PC-3 (cell line): ENCODE results near the gene ITGB4. TPM values are rescaled to one million over a fixed set of nuclear protein-coding genes. Genes with fewer than 3 reads are reported as not detected.

Experiments used
- ATAC-seq: fragments of 200-7000 bp; cut with Tn5 transposase; 2 replicates; pipeline ENCODE4 v1.9.1; 2020; ENCODE audit warnings: mild to moderate bottlenecking, moderate library complexity
- BruUV-seq: library from RNA; stranded (reverse); fragments of 400-500 nt; replicated peaks from 2 replicates; lab custom pipeline; 2021; lab: Mats Ljungman, UMichigan
- CTCF ChIA-PET: fragments of 300-600 bp; sonication (Branson Sonifier 250); formaldehyde crosslinking; loops from one replicate; lab custom pipeline; 2022; ENCODE audit warnings: antibody characterized with exemption; lab: Charles Lee
- POLR2A ChIA-PET: fragments of 300-600 bp; sonication (Branson Sonifier 250); formaldehyde crosslinking; loops from one replicate; lab custom pipeline; 2022; ENCODE audit warnings: antibody characterized with exemption; ENCODE audit not compliant: unreplicated experiment; lab: Charles Lee
- DNase-seq: peaks from one replicate; pipeline ENCODE4 v3.0.0-alpha.2; 2015
- H2AFZ ChIP-seq: fragments of 300-600 bp; sonication (generic); 2 replicates; pipeline ENCODE4 v1.6.0; 2016; ENCODE audit warnings: antibody characterized with exemption, low read length
- H3F3A ChIP-seq: fragments of 300-600 bp; sonication (generic); one replicate; pipeline ENCODE4 v1.6.0; 2017; ENCODE audit warnings: antibody characterized with exemption, low read length, control low read depth, mild to moderate bottlenecking; ENCODE audit not compliant: unreplicated experiment
- H3K27ac ChIP-seq: fragments of 300-600 bp; sonication (generic); 2 replicates; pipeline ENCODE4 v1.5.1; 2016; ENCODE audit warnings: mild to moderate bottlenecking, low read length
- H3K27me3 ChIP-seq: fragments of 300-600 bp; sonication (generic); 2 replicates; pipeline ENCODE4 v1.6.1; 2016; ENCODE audit warnings: low read length, mixed read lengths
- H3K36me3 ChIP-seq: fragments of 300-600 bp; sonication (generic); 2 replicates; pipeline ENCODE4 v1.6.1; 2016; ENCODE audit warnings: low read depth, mixed run types, low read length, mixed read lengths
- H3K4me1 ChIP-seq: fragments of 300-600 bp; sonication (generic); 2 replicates; pipeline ENCODE4 v1.5.1; 2016; ENCODE audit warnings: low read length; ENCODE audit not compliant: insufficient read depth
- H3K4me2 ChIP-seq: fragments of 300-600 bp; sonication (generic); 2 replicates; pipeline ENCODE4 v1.6.0; 2016; ENCODE audit warnings: low read length
- H3K4me3 ChIP-seq: fragments of 300-600 bp; sonication (generic); 2 replicates; pipeline ENCODE4 v1.5.1; 2016; ENCODE audit warnings: mild to moderate bottlenecking, low read length, mixed read lengths
- H3K79me2 ChIP-seq: fragments of 300-600 bp; sonication (generic); 2 replicates; pipeline ENCODE4 v1.6.1; 2017; ENCODE audit warnings: low read length, mixed read lengths
- H3K9ac ChIP-seq: fragments of 300-600 bp; sonication (generic); 2 replicates; pipeline ENCODE4 v1.6.0; 2016; ENCODE audit warnings: mild to moderate bottlenecking, low read length
- H3K9me2 ChIP-seq: fragments of 300-600 bp; sonication (generic); replicated peaks from 2 replicates; pipeline ENCODE4 v1.6.1; 2016; ENCODE audit warnings: mixed run types, low read length, mixed read lengths
- H3K9me3 ChIP-seq: fragments of 300-600 bp; sonication (generic); 2 replicates; pipeline ENCODE4 v1.6.1; 2016; ENCODE audit warnings: low read length, mixed read lengths
- H4K20me1 ChIP-seq: fragments of 300-600 bp; sonication (generic); 2 replicates; pipeline ENCODE4 v1.6.1; 2016; ENCODE audit warnings: low read length, mixed read lengths
- CTCF ChIP-seq: fragments of 300-600 bp; sonication (generic); conservative IDR thresholded peaks from 2 replicates; pipeline ENCODE4 v1.5.1; 2017; ENCODE audit warnings: antibody characterized with exemption, low read depth, mild to moderate bottlenecking, low read length
- EZH2 ChIP-seq: fragments of 300-600 bp; sonication (generic); IDR thresholded peaks from one replicate; pipeline ENCODE4 v1.6.1; 2017; ENCODE audit warnings: antibody characterized with exemption, mild to moderate bottlenecking, low read length; ENCODE audit not compliant: unreplicated experiment
- EZH2phosphoT487 ChIP-seq: fragments of 300-600 bp; sonication (generic); IDR thresholded peaks from 2 replicates; pipeline ENCODE4 v1.6.1; 2018; ENCODE audit warnings: mild to moderate bottlenecking, antibody characterized with exemption, low read length, borderline replicate concordance
- intact Hi-C: fragments of 100-400 bp; cut with micrococcal nuclease; formaldehyde crosslinking; loops from 2 replicates; pipeline ENCODE4 v1.9.0; 2023
- total RNA-seq: library from RNA; depleted of rRNA; stranded (reverse); fragments of >200 nt; gene quantifications from 2 replicates; pipeline ENCODE4 v1.2.3, GENCODE V29; 2014

The ITGB4 gene
- total RNA-seq, 1 experiment from 2014 or later = 273 TPM

GRCh38 chr17:75793460-75793859, 72.2 kb downstream of the ITGB4 start:
- Histone ChIP-seq H3K9ac (no peak overlapping the region), H2AFZ (no peak overlapping the region), H3K9me3 (no peaks in the 10 kb centered on the region), H3K4me1 (peaks cover 11% of the 10 kb centered on the region), H3K79me2 (peaks cover 41% of the 10 kb centered on the region), H3K4me3 (no peak overlapping the region), H4K20me1 (no peaks in the 10 kb centered on the region), H3F3A (no peaks in the 10 kb centered on the region), H3K9me2 (no peaks in the 10 kb centered on the region), H3K27me3 (no peaks in the 10 kb centered on the region), H3K27ac (no peak overlapping the region), H3K4me2 (peak overlapping the region; percentile 1; the same call in 1 of the 2 replicates), H3K36me3 (peaks cover 9% of the 10 kb centered on the region; the same call in 1 of the 2 replicates)
- DNase-seq (no peak), ATAC-seq (peak; percentile 22)
- POLR2A ChIA-PET = interaction anchor here (1.1 kb wide), 1 partner anchor 13 kb away, joined by 4 read pairs; no protein-coding TSS in a partner anchor
- TF ChIP-seq CTCF (no peak), EZH2phosphoT487 (no peak), EZH2 (no peak)
- TSS peak; percentile 2 for BruUV-seq
- CTCF ChIA-PET = no interaction called here
- intact Hi-C loops = no loop called here

- H3K9me2 ChIP-seq = no peaks in the 10 kb centered on the region
- H3K9me3 ChIP-seq = no peaks in the 10 kb centered on the region
- ChIA-PET POLR2A (interaction anchor here (0.6 kb wide), 1 partner anchor 12 kb away, joined by 5 read pairs; no protein-coding TSS in a partner anchor), CTCF (interaction anchor here (0.6 kb wide), 3 partner anchors 29 to 526 kb away, joined by 3 to 6 read pairs (median 4); no protein-coding TSS in a partner anchor)
- H3K27ac ChIP-seq = no peak overlapping the region
- intact Hi-C loops = no loop called here
- DNase-seq (no peak), ATAC-seq (no peak)
- H2AFZ ChIP-seq = no peak overlapping the region
- H3F3A ChIP-seq = no peaks in the 10 kb centered on the region
- H3K27me3 ChIP-seq = no peaks in the 10 kb centered on the region
- no peaks in the 10 kb centered on the region for H4K20me1 ChIP-seq
- H3K4me3 ChIP-seq = no peak overlapping the region
- H3K9ac ChIP-seq = no peak overlapping the region
- no TSS peak for BruUV-seq
- H3K4me1 ChIP-seq = peaks cover 11% of the 10 kb centered on the region
- H3K4me2 ChIP-seq = no peak overlapping the region
- H3K79me2 ChIP-seq = peaks cover 21% of the 10 kb centered on the region; the same call in 1 of the 2 replicates
- peaks cover 9% of the 10 kb centered on the region; the same call in 1 of the 2 replicates for H3K36me3 ChIP-seq
- TF ChIP-seq CTCF = no peak
- no peak for TF ChIP-seq EZH2phosphoT487
- TF ChIP-seq EZH2 = no peak
These were observed 74.8 kb downstream of the ITGB4 start for GRCh38 chr17:75795820-75796607.

GRCh38 chr17:75799402-75799801, 78.1 kb downstream of the ITGB4 start:
- H3K4me3 ChIP-seq = no peak overlapping the region
- ChIA-PET POLR2A (no interaction called here), CTCF (no interaction called here)
- DNase-seq (no peak), ATAC-seq (no peak)
- H3K4me2 ChIP-seq = no peak overlapping the region
- TF ChIP-seq EZH2phosphoT487 (no peak), CTCF (no peak), EZH2 (no peak)
- H4K20me1 ChIP-seq = no peaks in the 10 kb centered on the region
- H3K27ac ChIP-seq = no peak overlapping the region
- H3K9me2 ChIP-seq = no peaks in the 10 kb centered on the region
- no TSS peak for BruUV-seq
- H3K79me2 ChIP-seq = peaks cover 13% of the 10 kb centered on the region; the same call in 1 of the 2 replicates
- H3K27me3 ChIP-seq = no peaks in the 10 kb centered on the region
- H3K4me1 ChIP-seq = no peaks in the 10 kb centered on the region
- no peaks in the 10 kb centered on the region for H3K9me3 ChIP-seq
- intact Hi-C loops = no loop called here
- H2AFZ ChIP-seq = no peak overlapping the region
- no peak overlapping the region for H3K9ac ChIP-seq
- peaks cover 5% of the 10 kb centered on the region; the same call in 1 of the 2 replicates for H3K36me3 ChIP-seq
- H3F3A ChIP-seq = no peaks in the 10 kb centered on the region
